Esophagus squamous epithelium (tissue), 4 donors: Measurements from ENCODE around the gene MEF2C.

Experiments used
- CTCF ChIP-seq, 6 experiments: fragments of 450-650 bp in 4 of 6; fragments of 200-600 bp in 2 of 6; sonication (generic) in 2 of 6; IDR thresholded peaks; one replicate each; pipeline ENCODE4 v1.5.1; 2016 to 2019; ENCODE audit warnings: antibody characterized with exemption in 6 of 6, mild to moderate bottlenecking in 4 of 6, moderate library complexity in 4 of 6
- POLR2A ChIP-seq, 4 donors: fragments of 450-650 bp; IDR thresholded peaks; one replicate each; pipeline ENCODE4 v1.6.1; 2017; ENCODE audit warnings: antibody characterized with exemption in 4 of 4, mild to moderate bottlenecking in 4 of 4, moderate library complexity in 3 of 4

GRCh38 chr5:88683506-88684135 is 199.4 kb downstream of the MEF2C start:
- TF ChIP-seq CTCF (IDR thresholded peaks at IDR 0.05) (no peak), POLR2A (IDR thresholded peaks at IDR 0.05) (no peak)
